Heart left ventricle (tissue), 13 donors: ENCODE results near the gene WDFY3.

ENCODE experiments used
- POLR2A ChIP-seq, 2 donors: fragments of 450-650 bp; IDR thresholded peaks; one replicate each; pipeline ENCODE4 v1.6.1; 2017; ENCODE audit warnings: antibody characterized with exemption in 2 of 2, mild to moderate bottlenecking in 2 of 2, moderate library complexity in 2 of 2
- TF ChIP-seq, protein P1 (sequence below), 12 donors: fragments of 200-600 bp; sonication (generic) in 4 of 12; IDR thresholded peaks; one replicate each; pipeline versions ENCODE4 v1.5.0 to v1.8.0; 2018 to 2022; ENCODE audit warnings: antibody characterized with exemption in 12 of 12, mild to moderate bottlenecking in 5 of 12
- donor health status: ischemic (EF 13 %, LVEDD 7.1; RV severe dilation, severe dysfunction).
- donor health status: DM: no; HTN: yes; CAD: no.
- donor health status: DM: no; HTN: no; CAD: no.
- donor health status: ischemic (EF 25% LVEDD 6.9; RV normal size, moderate dysfunction).
- donor health status: ischemic (EF 25% LVEDD 5.7; RV mildly dilated, moderate dysfunction).
- donor health status: ischemic (EF 35%, LVEDD 5.7; RV mildly dilated, moderate dysfunction).
- donor health status: nonischemic (EF 11% LVEDD 7.7; RV severe dilation, severe dysfunction).
- donor health status: DM: yes; HTN: yes; CAD: no.
- donor health status: PGD.
- donor health status: ischemic (EF 29% LVEDD 5.4; RV normal size, mild dysfunction).
- donor health status: nonischemic (EF 23%, LVEDD 6.1; RV moderate dilation, normal function).

DNA sequence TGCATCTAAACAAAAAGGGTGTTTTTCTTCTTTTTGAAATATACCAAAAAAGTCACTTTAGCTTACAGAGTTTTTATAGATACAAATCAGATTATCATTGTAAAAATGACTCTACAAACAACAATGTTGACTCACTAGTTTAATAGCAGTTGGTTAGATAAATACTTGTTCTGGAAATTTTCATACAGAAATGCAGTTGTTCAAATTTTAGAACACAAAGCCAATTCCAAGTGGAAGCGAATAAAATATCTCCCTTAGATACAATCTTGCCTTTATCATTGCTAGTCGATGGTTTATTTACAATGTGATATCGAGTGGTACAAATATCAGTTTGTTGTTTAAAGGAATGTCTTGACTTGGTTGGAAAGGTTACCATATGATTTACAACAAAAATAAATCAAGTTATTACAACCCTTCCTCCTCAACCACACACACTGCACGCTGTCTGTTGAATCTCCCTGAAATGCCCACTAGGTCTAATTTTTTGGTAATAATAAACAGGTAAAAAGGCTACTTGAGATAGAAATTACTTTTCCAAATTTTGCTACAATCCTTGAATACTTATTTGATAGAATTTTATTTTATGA, 268.8 kb downstream of the WDFY3 start:
- TF ChIP-seq, protein P1, sequence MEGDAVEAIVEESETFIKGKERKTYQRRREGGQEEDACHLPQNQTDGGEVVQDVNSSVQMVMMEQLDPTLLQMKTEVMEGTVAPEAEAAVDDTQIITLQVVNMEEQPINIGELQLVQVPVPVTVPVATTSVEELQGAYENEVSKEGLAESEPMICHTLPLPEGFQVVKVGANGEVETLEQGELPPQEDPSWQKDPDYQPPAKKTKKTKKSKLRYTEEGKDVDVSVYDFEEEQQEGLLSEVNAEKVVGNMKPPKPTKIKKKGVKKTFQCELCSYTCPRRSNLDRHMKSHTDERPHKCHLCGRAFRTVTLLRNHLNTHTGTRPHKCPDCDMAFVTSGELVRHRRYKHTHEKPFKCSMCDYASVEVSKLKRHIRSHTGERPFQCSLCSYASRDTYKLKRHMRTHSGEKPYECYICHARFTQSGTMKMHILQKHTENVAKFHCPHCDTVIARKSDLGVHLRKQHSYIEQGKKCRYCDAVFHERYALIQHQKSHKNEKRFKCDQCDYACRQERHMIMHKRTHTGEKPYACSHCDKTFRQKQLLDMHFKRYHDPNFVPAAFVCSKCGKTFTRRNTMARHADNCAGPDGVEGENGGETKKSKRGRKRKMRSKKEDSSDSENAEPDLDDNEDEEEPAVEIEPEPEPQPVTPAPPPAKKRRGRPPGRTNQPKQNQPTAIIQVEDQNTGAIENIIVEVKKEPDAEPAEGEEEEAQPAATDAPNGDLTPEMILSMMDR (IDR thresholded peaks at IDR 0.05) = no peak
- no peak for TF ChIP-seq POLR2A (IDR thresholded peaks at IDR 0.05)
